PC-9 (cell line): Measurements from ENCODE around the gene CCDC141.

Source experiments
- EZH2 ChIP-seq: fragments of 200-600 bp; sonication (generic); IDR thresholded peaks from 2 replicates; pipeline ENCODE4 v1.8.0; 2017; ENCODE audit warnings: antibody characterized with exemption, low read depth
- TF ChIP-seq, protein P1 (sequence below): fragments of 200-600 bp; sonication (generic); conservative IDR thresholded peaks from 2 replicates; pipeline ENCODE4 v1.6.1; 2017; ENCODE audit warnings: mixed run types, antibody characterized with exemption, mild to moderate bottlenecking, moderate library complexity

DNA sequence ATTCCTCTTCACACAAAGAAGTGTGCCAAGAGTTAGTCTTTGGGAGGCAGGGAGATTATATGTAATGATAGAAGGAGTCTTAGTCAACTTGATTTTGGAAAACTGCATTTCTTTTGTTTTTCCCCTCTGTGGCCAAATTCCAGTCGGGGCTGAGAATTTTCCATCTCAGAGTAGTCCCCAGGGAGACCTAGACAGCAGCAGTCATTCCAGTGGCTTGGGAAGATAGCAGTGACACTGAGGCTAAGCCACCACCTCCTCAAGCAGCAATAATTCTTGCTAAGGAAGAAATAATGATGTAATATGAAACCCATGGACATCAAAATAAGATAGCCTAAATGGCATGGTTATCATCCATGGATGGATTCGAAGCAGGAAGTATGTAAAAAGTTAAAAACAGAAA lies 21.0 kb upstream of the CCDC141 start:
- TF ChIP-seq, protein P1, sequence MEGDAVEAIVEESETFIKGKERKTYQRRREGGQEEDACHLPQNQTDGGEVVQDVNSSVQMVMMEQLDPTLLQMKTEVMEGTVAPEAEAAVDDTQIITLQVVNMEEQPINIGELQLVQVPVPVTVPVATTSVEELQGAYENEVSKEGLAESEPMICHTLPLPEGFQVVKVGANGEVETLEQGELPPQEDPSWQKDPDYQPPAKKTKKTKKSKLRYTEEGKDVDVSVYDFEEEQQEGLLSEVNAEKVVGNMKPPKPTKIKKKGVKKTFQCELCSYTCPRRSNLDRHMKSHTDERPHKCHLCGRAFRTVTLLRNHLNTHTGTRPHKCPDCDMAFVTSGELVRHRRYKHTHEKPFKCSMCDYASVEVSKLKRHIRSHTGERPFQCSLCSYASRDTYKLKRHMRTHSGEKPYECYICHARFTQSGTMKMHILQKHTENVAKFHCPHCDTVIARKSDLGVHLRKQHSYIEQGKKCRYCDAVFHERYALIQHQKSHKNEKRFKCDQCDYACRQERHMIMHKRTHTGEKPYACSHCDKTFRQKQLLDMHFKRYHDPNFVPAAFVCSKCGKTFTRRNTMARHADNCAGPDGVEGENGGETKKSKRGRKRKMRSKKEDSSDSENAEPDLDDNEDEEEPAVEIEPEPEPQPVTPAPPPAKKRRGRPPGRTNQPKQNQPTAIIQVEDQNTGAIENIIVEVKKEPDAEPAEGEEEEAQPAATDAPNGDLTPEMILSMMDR: no peak
- TF ChIP-seq EZH2: no peak
